ENCODE data around the gene SYNE4. TPM values are rescaled to one million over a fixed set of nuclear protein-coding genes. Genes with fewer than 3 reads are reported as not detected.

Gene SYNE4
- total and polyA plus RNA-seq, 2 of the 13 experiments (the other 11 are each of a cell fraction or from before 2014, with no cell fraction given) = 13.7 to 23.0 TPM

DNA sequence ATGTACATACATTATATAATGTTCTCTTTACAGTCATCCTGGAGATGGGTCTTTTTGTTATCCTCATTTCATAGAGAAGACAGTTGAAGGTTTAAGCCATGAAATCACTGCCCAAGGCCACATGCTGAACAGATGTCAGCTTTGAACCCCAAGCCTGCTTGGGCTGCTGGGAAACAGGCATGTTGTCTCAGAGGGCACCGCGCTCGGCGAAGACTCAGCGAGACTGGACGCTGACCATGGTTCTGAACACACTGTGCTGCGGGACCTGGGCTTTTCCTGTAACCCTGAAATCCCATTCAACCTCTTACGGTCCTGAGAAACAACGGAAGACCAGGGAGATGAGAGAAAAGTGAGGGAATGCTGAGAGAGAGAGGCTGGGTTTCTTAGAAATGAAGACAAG, 45.1 kb downstream of the SYNE4 start (continued):
- TF ChIP-seq, protein P1, sequence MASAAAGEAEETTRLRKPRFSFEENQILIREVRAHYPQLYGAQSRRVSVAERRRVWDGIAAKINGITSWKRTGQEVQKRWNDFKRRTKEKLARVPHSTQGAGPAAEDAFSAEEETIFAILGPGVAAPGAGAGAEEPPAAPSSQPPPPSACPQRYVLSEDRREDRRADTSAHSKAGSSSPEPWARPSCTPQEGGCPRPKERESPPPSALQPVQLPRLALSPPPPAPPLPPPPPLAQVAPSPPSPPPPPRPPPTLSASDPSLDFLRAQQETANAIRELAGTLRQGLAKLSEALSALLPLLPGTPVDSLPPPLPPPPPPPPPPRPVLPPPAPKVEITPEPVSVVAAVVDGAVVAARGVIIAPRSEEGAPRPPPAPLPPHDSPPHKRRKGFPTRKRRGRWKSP (CRISPR knock-in tag; IDR thresholded peaks at IDR 0.05) = peak; percentile 44; the same call in 1 of the 2 replicates
- TF ChIP-seq, protein P2, sequence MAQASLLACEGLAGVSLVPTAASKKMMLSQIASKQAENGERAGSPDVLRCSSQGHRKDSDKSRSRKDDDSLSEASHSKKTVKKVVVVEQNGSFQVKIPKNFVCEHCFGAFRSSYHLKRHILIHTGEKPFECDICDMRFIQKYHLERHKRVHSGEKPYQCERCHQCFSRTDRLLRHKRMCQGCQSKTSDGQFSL (CRISPR knock-in tag; IDR thresholded peaks at IDR 0.05) = no peak
- TF ChIP-seq ZSCAN29 (CRISPR knock-in tag; conservative IDR thresholded peaks at IDR 0.05) (no peak), STAT5B (CRISPR knock-in tag; IDR thresholded peaks at IDR 0.05) (peak; percentile 78; the same call in 1 of the 2 replicates), DR1 (CRISPR knock-in tag; IDR thresholded peaks at IDR 0.05) (no peak), FOXA1 (IDR thresholded peaks at IDR 0.05) (no peak), FOXA1 (CRISPR knock-in tag; IDR thresholded peaks at IDR 0.05) (0 out of 2 replicates have a peak, but pooled peaks have one; percentile 26), THYN1 (CRISPR knock-in tag; IDR thresholded peaks at IDR 0.05; ENCODE audit: borderline replicate concordance, low read depth) (no peak), ZNF446 (CRISPR knock-in tag; IDR thresholded peaks at IDR 0.05) (no peak), ZBTB38 (CRISPR knock-in tag; IDR thresholded peaks at IDR 0.05) (no peak), DNMT1 (CRISPR knock-in tag; IDR thresholded peaks at IDR 0.05) (no peak), U2AF2 (IDR thresholded peaks at IDR 0.05; ENCODE audit: low read depth, low read length) (no peak), ZNF780A (CRISPR knock-in tag; IDR thresholded peaks at IDR 0.05) (no peak), FOXC1 (CRISPR knock-in tag; IDR thresholded peaks at IDR 0.05; ENCODE audit: borderline replicate concordance) (no peak)
- TF ChIP-seq, protein P3, sequence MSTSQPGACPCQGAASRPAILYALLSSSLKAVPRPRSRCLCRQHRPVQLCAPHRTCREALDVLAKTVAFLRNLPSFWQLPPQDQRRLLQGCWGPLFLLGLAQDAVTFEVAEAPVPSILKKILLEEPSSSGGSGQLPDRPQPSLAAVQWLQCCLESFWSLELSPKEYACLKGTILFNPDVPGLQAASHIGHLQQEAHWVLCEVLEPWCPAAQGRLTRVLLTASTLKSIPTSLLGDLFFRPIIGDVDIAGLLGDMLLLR (CRISPR knock-in tag; IDR thresholded peaks at IDR 0.05) = 0 out of 2 replicates have a peak, but pooled peaks have one; percentile 68
- TF ChIP-seq, protein P4, sequence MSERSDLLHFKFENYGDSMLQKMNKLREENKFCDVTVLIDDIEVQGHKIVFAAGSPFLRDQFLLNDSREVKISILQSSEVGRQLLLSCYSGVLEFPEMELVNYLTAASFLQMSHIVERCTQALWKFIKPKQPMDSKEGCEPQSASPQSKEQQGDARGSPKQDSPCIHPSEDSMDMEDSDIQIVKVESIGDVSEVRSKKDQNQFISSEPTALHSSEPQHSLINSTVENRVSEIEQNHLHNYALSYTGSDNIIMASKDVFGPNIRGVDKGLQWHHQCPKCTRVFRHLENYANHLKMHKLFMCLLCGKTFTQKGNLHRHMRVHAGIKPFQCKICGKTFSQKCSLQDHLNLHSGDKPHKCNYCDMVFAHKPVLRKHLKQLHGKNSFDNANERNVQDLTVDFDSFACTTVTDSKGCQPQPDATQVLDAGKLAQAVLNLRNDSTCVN (CRISPR knock-in tag; IDR thresholded peaks at IDR 0.05; ENCODE audit: borderline replicate concordance) = peak; percentile 84
- TF ChIP-seq, protein P5, sequence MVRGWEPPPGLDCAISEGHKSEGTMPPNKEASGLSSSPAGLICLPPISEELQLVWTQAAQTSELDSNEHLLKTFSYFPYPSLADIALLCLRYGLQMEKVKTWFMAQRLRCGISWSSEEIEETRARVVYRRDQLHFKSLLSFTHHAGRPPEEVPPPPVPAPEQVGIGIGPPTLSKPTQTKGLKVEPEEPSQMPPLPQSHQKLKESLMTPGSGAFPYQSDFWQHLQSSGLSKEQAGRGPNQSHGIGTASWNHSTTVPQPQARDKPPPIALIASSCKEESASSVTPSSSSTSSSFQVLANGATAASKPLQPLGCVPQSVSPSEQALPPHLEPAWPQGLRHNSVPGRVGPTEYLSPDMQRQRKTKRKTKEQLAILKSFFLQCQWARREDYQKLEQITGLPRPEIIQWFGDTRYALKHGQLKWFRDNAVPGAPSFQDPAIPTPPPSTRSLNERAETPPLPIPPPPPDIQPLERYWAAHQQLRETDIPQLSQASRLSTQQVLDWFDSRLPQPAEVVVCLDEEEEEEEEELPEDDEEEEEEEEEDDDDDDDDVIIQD (CRISPR knock-in tag; IDR thresholded peaks at IDR 0.05; ENCODE audit: low read depth) = peak; percentile 24; the same call in 1 of the 2 replicates
- TF ChIP-seq, protein P6, sequence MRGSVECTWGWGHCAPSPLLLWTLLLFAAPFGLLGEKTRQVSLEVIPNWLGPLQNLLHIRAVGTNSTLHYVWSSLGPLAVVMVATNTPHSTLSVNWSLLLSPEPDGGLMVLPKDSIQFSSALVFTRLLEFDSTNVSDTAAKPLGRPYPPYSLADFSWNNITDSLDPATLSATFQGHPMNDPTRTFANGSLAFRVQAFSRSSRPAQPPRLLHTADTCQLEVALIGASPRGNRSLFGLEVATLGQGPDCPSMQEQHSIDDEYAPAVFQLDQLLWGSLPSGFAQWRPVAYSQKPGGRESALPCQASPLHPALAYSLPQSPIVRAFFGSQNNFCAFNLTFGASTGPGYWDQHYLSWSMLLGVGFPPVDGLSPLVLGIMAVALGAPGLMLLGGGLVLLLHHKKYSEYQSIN (CRISPR knock-in tag; IDR thresholded peaks at IDR 0.05; ENCODE audit: borderline replicate concordance) = no peak
- TF ChIP-seq, protein P7, sequence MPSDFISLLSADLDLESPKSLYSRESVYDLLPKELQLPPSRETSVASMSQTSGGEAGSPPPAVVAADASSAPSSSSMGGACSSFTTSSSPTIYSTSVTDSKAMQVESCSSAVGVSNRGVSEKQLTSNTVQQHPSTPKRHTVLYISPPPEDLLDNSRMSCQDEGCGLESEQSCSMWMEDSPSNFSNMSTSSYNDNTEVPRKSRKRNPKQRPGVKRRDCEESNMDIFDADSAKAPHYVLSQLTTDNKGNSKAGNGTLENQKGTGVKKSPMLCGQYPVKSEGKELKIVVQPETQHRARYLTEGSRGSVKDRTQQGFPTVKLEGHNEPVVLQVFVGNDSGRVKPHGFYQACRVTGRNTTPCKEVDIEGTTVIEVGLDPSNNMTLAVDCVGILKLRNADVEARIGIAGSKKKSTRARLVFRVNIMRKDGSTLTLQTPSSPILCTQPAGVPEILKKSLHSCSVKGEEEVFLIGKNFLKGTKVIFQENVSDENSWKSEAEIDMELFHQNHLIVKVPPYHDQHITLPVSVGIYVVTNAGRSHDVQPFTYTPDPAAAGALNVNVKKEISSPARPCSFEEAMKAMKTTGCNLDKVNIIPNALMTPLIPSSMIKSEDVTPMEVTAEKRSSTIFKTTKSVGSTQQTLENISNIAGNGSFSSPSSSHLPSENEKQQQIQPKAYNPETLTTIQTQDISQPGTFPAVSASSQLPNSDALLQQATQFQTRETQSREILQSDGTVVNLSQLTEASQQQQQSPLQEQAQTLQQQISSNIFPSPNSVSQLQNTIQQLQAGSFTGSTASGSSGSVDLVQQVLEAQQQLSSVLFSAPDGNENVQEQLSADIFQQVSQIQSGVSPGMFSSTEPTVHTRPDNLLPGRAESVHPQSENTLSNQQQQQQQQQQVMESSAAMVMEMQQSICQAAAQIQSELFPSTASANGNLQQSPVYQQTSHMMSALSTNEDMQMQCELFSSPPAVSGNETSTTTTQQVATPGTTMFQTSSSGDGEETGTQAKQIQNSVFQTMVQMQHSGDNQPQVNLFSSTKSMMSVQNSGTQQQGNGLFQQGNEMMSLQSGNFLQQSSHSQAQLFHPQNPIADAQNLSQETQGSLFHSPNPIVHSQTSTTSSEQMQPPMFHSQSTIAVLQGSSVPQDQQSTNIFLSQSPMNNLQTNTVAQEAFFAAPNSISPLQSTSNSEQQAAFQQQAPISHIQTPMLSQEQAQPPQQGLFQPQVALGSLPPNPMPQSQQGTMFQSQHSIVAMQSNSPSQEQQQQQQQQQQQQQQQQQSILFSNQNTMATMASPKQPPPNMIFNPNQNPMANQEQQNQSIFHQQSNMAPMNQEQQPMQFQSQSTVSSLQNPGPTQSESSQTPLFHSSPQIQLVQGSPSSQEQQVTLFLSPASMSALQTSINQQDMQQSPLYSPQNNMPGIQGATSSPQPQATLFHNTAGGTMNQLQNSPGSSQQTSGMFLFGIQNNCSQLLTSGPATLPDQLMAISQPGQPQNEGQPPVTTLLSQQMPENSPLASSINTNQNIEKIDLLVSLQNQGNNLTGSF (CRISPR knock-in tag; IDR thresholded peaks at IDR 0.05) = peak; percentile 75; the same call in 1 of the 2 replicates

Data from HepG2 (cell line).